IMR-90 (cell line): ENCODE measurements around the gene CYTH4. TPM values are rescaled to one million over a fixed set of nuclear protein-coding genes. Genes with fewer than 3 reads are reported as not detected.
A peak's percentile ranks its signal among the peaks of the same experiment; 100 is the strongest.

Source experiments
- ATAC-seq: fragments of 200-7000 bp; cut with Tn5 transposase; 2 replicates; pipeline ENCODE4 v1.9.1; 2020; ENCODE audit warnings: low read depth, mild to moderate bottlenecking, moderate library complexity
- BruUV-seq: library from RNA; stranded (reverse); fragments of 400-500 nt; replicated peaks from 2 replicates; lab custom pipeline; 2021; lab: Mats Ljungman, UMichigan
- CTCF ChIA-PET: fragments of 300-600 bp; formaldehyde crosslinking; extraction: SDS; loops from one replicate; lab custom pipeline; 2021; ENCODE audit warnings: antibody characterized with exemption; lab: Yijun Ruan, JAX
- POLR2A ChIA-PET: fragments of 300-600 bp; sonication (Branson Sonifier 250); formaldehyde crosslinking; loops from one replicate; lab custom pipeline; 2022; ENCODE audit warnings: antibody characterized with exemption; ENCODE audit not compliant: unreplicated experiment; lab: Charles Lee
- DNase-seq: peaks from one replicate; pipeline ENCODE4 v3.0.0; 2013
- H2AFZ ChIP-seq: replicated peaks from 2 replicates; pipeline ENCODE3; 2013; ENCODE audit warnings: low read length, mild to moderate bottlenecking; ENCODE audit not compliant: poor library complexity
- H2AK5ac ChIP-seq: 2 replicates; pipeline ENCODE4 v1.6.1; 2013; ENCODE audit warnings: low read depth, low read length, inconsistent platforms
- H2AK9ac ChIP-seq: replicated peaks from 2 replicates; pipeline ENCODE3; 2013; ENCODE audit warnings: mild to moderate bottlenecking, low read depth, low read length, moderate library complexity; ENCODE audit not compliant: poor library complexity
- H2BK120ac ChIP-seq: 2 replicates; pipeline ENCODE4 v1.6.1; 2013; ENCODE audit warnings: low read depth, low read length, inconsistent platforms
- H2BK15ac ChIP-seq: 3 replicates; pipeline ENCODE4 v1.6.1; 2013; ENCODE audit warnings: low read depth, low read length, inconsistent platforms
- H2BK20ac ChIP-seq: 2 replicates; pipeline ENCODE4 v1.6.1; 2013; ENCODE audit warnings: low read depth, mild to moderate bottlenecking, inconsistent platforms, low read length, moderate library complexity
- H2BK5ac ChIP-seq: 2 replicates; pipeline ENCODE4 v1.6.1; 2013; ENCODE audit warnings: mild to moderate bottlenecking, low read depth, low read length, inconsistent platforms; ENCODE audit not compliant: poor library complexity, severe bottlenecking
- H3K14ac ChIP-seq: replicated peaks from 2 replicates; pipeline ENCODE4 v1.6.1; 2013; ENCODE audit warnings: low read depth, low read length, inconsistent platforms
- H3K18ac ChIP-seq: 2 replicates; pipeline ENCODE4 v1.6.1; 2013; ENCODE audit warnings: low read depth, low read length, control low read depth
- H3K23ac ChIP-seq: 2 replicates; pipeline ENCODE4 v1.6.1; 2013; ENCODE audit warnings: low read depth, low read length, inconsistent platforms
- H3K27ac ChIP-seq: 2 replicates; pipeline ENCODE4 v1.5.1; 2013; ENCODE audit warnings: mild to moderate bottlenecking, control low read depth, low read length; ENCODE audit not compliant: insufficient read depth
- H3K27me3 ChIP-seq: 2 replicates; pipeline ENCODE4 v1.6.1; 2013; ENCODE audit warnings: low read length; ENCODE audit not compliant: control insufficient read depth, insufficient read depth
- H3K36me3 ChIP-seq: 2 replicates; pipeline ENCODE4 v1.6.1; 2013; ENCODE audit warnings: low read length, mixed read lengths; ENCODE audit not compliant: control insufficient read depth, insufficient read depth
- H3K4ac ChIP-seq: 2 replicates; pipeline ENCODE4 v1.6.1; 2013; ENCODE audit warnings: low read depth, low read length, inconsistent platforms
- H3K4me1 ChIP-seq: 2 replicates; pipeline ENCODE4 v1.6.1; 2013; ENCODE audit warnings: low read length, mixed read lengths; ENCODE audit not compliant: control insufficient read depth, insufficient read depth
- H3K4me2 ChIP-seq: 2 replicates; pipeline ENCODE4 v1.6.1; 2013; ENCODE audit warnings: low read depth, mild to moderate bottlenecking, control low read depth, low read length, moderate library complexity
- H3K4me3 ChIP-seq: 2 replicates; pipeline ENCODE4 v1.5.1; 2013; ENCODE audit warnings: low read depth, mild to moderate bottlenecking, control low read depth, low read length, moderate library complexity; ENCODE audit not compliant: insufficient read depth
- H3K56ac ChIP-seq: 2 replicates; pipeline ENCODE4 v1.6.1; 2013; ENCODE audit warnings: low read length, inconsistent platforms; ENCODE audit not compliant: insufficient read depth; ENCODE audit errors: extremely low read depth
- H3K79me1 ChIP-seq, 2 experiments: 2 replicates each; pipeline ENCODE4 v1.6.1; 2013; ENCODE audit warnings: low read length in 2 of 2, inconsistent platforms in 1 of 2, low read depth in 1 of 2
- H3K9ac ChIP-seq: 2 replicates; pipeline ENCODE4 v1.6.1; 2013; ENCODE audit warnings: low read depth, low read length, control low read depth
- H3K9me1 ChIP-seq: 2 replicates; pipeline ENCODE4 v1.6.1; 2013; ENCODE audit warnings: low read length, inconsistent platforms; ENCODE audit not compliant: insufficient read depth
- H3K9me3 ChIP-seq: 2 replicates; pipeline ENCODE4 v1.6.1; 2013; ENCODE audit warnings: low read length; ENCODE audit not compliant: control insufficient read depth, insufficient read depth
- H4K20me1 ChIP-seq: 2 replicates; pipeline ENCODE4 v1.6.1; 2013; ENCODE audit warnings: low read length, inconsistent platforms; ENCODE audit not compliant: insufficient read depth
- H4K5ac ChIP-seq: 2 replicates; pipeline ENCODE4 v1.6.1; 2013; ENCODE audit warnings: mild to moderate bottlenecking, low read depth, low read length, control low read depth
- H4K8ac ChIP-seq, 2 experiments: 2 replicates each; pipeline ENCODE4 v1.6.1; 2013; ENCODE audit warnings: low read depth in 2 of 2, low read length in 2 of 2, control low read depth in 1 of 2, inconsistent platforms in 1 of 2
- H4K91ac ChIP-seq: 2 replicates; pipeline ENCODE4 v1.6.1; 2013; ENCODE audit warnings: low read depth, low read length, inconsistent platforms; ENCODE audit not compliant: insufficient read depth
- CHD1 ChIP-seq: IDR thresholded peaks from 2 replicates; pipeline ENCODE4 v1.6.1; 2012; ENCODE audit warnings: low read depth, low read length, improper control_type of control experiment
- MXI1 ChIP-seq: IDR thresholded peaks from 2 replicates; pipeline ENCODE4 v1.6.1; 2012; ENCODE audit warnings: low read depth, mild to moderate bottlenecking, low read length, moderate library complexity, borderline replicate concordance
- WGBS, 2 experiments: methylation state at CpG; one replicate each; pipeline versions ENCODE4 v1.1.5 to v1.1.7; 2013; ENCODE audit warnings: missing lambda C conversion rate in 2 of 2; ENCODE audit not compliant: insufficient read length in 1 of 2; ENCODE audit errors: extremely low coverage in 2 of 2; 5-methylcytosine and 5-hydroxymethylcytosine counted together
- dilution Hi-C: fragments of 300-500 bp; cut with HindIII; formaldehyde crosslinking; loops from one replicate; pipeline ENCODE4 v1.14.3; 2018; ENCODE audit warnings: low sequenced_read_pairs; ENCODE audit not compliant: unreplicated experiment
- in situ Hi-C: fragments of 300-500 bp; cut with MboI; formaldehyde crosslinking; loops from 3 replicates; pipeline ENCODE4 v1.14.3; 2019; ENCODE audit warnings: low sequenced_read_pairs, inconsistent platforms, mixed read lengths
- intact Hi-C: fragments of 100-400 bp; cut with micrococcal nuclease; formaldehyde crosslinking; loops from 2 replicates; pipeline ENCODE4 v1.10.0; 2022
- polyA plus RNA-seq, 3 experiments: library from polyadenylated mRNA; depleted of rRNA; stranded (reverse); fragments of >200 nt; gene quantifications; 2 replicates each; pipeline ENCODE4 v1.2.3, GENCODE V29; 2012; ENCODE audit warnings: low replicate concordance in 1 of 3
- total RNA-seq: library from RNA; depleted of rRNA; stranded (reverse); fragments of >200 nt; gene quantifications from 2 replicates; pipeline ENCODE4 v1.2.3, GENCODE V29; 2012

The CYTH4 gene
- total and polyA plus RNA-seq, 2 of the 4 experiments (the other 2 are of a cell fraction) = 0.36 to 0.55 TPM

DNA sequence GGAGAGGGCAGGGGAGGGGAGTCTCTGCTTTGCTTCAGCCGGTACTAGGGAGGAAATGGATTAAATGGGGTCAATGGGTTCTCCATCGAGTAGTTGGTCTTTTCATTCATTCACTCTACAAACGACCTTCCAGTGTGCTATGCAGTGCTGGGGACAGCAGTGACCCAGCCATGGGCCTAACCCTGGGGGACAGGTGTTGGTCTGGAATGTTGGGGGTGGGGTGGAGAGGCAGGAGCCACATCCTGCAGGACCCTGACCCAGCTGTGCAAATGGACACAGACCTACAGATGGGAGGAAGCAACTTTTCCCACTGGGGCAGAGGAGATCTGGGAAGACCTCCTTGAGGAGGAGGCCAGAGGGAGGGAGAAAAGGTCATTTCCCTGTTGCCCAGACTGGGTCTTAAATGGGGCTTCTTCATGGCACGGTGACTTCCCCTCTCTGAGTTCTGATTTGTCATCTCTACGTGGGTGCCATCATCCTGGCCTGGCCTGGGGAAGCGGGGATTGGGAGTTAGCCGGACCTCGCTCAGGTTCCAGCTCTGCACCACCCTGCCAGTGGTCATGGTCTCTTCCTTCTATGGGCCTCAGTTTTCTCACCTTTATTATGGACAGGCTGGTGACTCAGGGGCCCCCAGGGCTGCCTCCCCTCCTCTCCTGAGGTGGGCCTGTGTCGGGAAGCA, 2.0 kb downstream of the CYTH4 start:
- Histone ChIP-seq H3K56ac (no peak overlapping the region), H3K9me3 (peaks cover 5% of the 10 kb centered on the region), H3K4ac (no peak overlapping the region), H4K20me1 (no peaks in the 10 kb centered on the region), H3K4me1 (no peaks in the 10 kb centered on the region; the same call in 1 of the 2 replicates), H3K27me3 (peaks cover 16% of the 10 kb centered on the region), H3K79me1 (no peaks in the 10 kb centered on the region), H3K4me2 (no peak overlapping the region), H2AFZ (peak overlapping the region; percentile 21), H3K23ac (no peak overlapping the region), H4K8ac (no peak overlapping the region), H2BK20ac (no peak overlapping the region; the same call in 1 of the 2 replicates), H3K14ac (no peak overlapping the region), H3K18ac (no peak overlapping the region), H3K36me3 (no peaks in the 10 kb centered on the region), H3K4me3 (no peak overlapping the region), H4K91ac (no peak overlapping the region), H2AK9ac (no peak overlapping the region), H2AK5ac (no peak overlapping the region), H3K27ac (no peak overlapping the region), H2BK5ac (no peak overlapping the region), H2BK15ac (no peak overlapping the region), H2BK120ac (no peak overlapping the region), H3K9ac (no peak overlapping the region), H4K5ac (no peak overlapping the region), H3K9me1 (peaks cover 6% of the 10 kb centered on the region; the same call in 1 of the 2 replicates)
- in situ Hi-C loops (no loop called here), dilution Hi-C loops (no loop called here), intact Hi-C loops (no loop called here)
- DNase-seq (no peak), ATAC-seq (no peak)
- ChIA-PET POLR2A (no interaction called here), CTCF (interaction anchor here (0.5 kb wide), 1 partner anchor 43 kb away, joined by 4 read pairs; no protein-coding TSS in a partner anchor)
- no peak for TF ChIP-seq MXI1
- TF ChIP-seq CHD1 = no peak
- no TSS peak for BruUV-seq
- WGBS, 2 experiments = 69% methylated on average over 2 of the region's 9 CpGs; no CpG with 5 or more reads in 1 of the 2 experiments
